HG03378 (cell line): ENCODE data around the gene ENDOV.
A peak's percentile ranks its signal among the peaks of the same experiment; 100 is the strongest.

Experiments used
- ATAC-seq: cut with Tn5 transposase; IDR thresholded peaks from one replicate; pipeline ENCODE4 v1.9.1; 2021; ENCODE audit warnings: mild to moderate bottlenecking, moderate library complexity; ENCODE audit not compliant: unreplicated experiment

ENDOV gene

DNA sequence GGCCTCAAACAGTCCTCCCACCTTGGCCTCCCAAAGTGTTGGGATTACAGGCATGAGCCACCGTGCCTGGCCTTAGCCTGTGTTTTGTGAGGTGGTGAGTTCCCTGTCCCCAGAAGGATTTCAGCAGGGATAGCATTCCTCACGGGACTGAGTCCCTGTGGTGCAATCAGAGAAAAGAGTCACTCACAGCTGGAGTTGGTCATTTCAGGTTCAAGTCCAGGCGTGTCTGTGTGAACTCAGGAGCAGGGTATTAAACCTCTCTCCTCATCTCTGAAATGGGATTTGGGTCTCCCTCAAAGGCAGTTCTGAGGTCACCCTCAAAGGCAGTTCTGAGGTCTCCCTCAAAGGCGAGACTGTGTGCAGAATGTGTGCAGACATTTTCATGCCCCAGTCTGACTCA is 32.8 kb downstream of the ENDOV start:
- no peak for ATAC-seq

DNA sequence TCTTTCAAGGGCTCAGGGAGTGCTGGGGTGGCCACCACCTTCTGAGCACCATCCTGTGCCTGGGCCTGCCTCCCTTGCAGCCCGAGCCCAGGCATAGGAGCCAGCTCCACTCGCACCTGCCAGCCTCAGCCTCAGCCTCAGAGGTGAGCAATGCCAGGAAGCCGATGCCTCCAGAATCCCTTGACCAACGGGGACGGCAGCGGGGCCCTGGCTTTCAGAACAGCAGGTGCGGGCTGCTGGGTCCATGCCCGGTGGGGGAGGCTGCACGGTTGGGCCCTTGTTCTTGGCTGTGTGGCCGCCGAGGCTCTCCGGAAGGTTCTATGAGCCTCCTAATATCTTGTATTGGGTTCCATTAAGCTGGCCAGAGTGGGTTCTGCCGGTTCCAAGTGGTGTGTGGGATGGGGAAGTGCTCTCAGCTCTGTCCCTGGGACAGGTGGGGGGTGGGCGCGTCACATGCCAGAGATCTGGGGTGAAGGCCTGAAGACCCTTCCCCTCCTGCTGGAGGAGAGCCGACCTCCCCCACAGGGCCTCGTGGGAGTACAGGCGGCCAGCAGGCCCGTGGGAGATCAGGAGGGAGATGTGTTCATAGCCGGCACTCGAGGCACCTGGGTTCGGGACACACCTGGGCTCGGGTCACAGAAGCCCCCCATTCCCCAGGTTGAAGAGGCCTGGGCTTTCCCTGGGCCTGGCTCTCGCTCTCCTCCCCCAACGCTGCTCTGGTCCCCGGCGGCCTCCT is 34.4 kb downstream of the ENDOV start:
- ATAC-seq = no peak

DNA sequence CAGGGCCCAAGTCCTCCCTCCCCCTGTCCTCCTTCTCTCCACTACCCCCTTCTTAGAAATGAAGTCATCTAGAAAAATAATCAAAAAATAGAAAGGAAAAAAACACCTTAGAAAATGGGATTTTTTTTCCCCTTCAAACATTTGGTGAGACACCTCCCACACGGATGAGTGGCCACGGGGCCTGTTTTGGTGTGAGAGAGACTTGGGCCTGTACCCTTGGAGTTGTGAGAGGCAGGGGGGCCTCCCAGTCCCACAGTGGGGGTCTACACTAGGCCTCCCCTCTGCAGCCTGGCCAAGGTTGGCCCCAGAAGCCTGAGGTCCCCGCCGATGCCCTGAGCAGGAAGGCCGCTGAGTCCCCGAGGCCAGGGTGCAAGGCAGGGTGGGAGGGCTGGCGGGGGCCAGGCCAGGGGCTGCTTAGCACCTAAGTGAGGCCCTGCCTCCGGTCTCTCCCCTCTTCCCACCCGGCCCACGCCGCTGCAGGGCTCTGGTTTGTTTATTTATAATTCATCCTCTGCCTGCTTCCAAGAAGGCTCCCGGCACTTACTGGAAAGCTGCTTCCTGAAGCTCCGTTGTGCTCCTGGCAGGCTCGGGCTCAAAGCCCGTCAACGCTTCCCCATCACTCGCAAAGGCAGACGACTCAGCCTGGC is 35.1 kb downstream of the ENDOV start:
- no peak for ATAC-seq

DNA sequence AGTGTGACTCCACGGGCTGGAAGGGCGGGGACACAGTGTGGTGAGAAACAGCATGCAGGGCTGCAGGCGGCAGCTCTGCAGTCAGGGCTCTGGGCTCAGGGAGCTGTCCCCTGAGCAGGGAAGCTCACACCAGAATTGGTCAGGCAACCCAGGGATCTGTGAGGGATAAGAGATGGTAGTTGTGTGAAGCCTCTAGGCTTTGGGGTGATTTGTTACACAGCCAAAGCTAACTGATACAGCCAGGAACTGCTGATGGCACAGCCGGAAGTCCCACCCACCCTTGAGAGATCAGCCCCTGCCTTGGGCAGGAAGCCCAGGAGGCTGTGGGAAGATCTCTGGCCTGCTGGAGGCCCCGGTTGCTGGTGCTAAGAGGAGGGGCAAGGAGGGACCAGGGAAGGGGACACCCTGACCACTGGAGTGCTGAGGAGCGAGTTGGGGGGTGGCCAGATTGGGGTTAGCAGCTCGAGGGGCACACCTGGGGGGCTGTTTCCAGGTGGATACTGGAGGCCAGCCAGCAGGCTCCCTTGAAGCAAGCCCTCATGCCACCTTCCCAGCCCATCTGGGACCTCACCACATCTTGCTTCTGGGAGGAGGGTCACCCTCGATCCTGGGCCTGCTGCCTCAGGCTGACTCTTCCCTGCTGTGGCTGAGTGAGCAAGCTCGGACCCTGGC is 36.3 kb downstream of the ENDOV start:
- no peak for ATAC-seq

DNA sequence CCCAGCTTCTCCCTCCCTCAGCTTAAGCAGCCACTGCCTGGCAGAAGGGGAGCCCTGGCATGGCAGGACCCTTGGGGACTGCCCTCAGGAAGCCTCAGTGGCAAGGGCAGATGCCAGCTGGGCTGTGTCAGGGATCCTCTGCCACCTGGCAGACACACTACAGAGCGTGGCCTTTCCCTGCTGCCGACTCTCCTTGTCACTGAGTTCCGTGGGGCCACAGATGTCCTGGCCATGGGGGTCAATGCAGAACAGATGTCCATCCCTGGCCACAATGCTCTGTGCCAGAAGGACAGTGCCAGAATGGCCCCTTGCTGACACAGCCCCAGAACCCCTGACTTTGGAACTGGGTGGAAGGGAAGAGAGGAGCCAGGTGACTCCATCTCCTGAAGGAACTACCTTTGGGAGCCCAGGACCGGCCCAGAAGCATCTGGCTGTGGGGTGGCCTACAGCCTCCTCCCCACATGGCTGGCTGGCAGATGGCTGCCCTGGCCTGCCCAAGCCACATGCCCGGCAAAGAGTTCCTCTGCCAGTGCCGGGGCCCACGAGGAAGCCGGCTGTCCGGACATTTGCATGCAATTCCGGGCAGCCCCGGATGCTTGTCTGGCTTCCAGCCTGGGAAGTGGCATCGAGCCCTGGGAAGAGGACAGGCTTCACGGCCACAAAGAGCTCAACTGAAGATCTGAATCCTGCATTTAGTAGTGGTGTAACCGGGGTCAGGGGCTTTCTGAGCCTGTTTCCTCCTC is 37.4 kb downstream of the ENDOV start:
- no peak for ATAC-seq

DNA sequence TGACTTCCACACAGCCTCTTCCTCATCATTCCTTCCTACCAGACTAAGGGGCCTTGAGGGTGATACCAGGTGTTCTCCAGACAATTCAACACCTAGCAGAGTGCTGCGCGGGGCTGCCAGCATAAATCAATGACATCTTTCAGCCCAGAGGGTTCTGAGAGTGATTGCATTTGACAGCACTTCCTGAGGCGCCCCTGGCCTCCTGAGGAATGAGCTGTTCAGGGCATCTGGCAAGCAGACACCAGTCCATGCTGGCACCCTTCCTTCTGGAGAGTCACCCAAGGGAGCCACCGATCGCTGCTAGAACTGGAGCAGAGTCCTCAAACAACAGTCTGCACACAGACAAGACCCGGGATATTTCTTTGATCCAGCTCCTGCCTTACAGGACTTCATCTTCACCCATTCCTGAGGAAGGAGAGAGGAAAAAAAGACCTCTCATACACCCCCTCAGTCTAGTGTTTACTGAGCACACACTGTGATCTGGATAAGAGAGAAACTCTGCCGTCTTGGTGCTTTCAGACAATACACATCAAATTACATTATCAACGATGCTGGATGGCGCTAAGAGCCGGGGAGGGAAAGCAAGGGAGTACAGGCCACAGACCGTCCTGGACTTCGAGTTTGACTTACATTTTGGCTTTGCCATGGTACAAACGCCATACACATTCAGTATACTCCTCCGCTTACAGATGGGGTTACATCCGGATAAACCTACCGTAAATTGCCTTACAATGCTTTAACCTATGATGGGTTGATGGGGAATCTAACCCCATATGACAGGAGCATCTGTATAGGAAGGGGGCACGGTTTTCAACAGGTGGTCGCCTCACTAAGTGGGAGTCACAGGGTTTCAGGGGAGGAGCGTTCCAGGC is 38.4 kb downstream of the ENDOV start:
- ATAC-seq = no peak

DNA sequence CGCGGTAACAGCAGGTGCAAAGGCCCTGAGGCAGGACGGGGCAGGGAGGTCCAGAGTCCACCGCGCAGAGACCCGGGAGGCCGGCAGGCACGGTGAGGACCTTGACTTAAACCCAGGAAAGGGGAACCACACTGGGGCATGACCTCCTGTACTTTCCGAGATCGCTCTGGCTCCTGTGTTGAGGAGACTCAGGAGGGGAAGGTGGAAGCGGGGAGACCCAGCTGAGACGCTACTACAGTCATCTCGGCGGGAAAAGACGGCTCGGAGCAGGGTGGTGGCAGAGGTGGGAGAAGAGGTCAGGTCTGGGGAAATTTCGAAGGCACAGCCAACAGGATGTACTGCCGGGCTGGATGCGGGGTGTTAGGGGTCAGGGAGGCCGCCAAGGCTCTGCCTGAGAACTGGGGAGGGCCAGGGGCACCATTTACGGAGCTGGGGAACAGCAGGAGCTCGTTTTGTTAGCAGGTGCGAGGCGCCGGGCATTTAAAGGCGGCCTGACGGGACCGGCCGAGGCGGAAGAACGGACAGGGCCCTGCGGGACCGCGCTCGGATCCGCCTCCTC is 39.1 kb downstream of the ENDOV start:
- peak; percentile 18 for ATAC-seq

DNA sequence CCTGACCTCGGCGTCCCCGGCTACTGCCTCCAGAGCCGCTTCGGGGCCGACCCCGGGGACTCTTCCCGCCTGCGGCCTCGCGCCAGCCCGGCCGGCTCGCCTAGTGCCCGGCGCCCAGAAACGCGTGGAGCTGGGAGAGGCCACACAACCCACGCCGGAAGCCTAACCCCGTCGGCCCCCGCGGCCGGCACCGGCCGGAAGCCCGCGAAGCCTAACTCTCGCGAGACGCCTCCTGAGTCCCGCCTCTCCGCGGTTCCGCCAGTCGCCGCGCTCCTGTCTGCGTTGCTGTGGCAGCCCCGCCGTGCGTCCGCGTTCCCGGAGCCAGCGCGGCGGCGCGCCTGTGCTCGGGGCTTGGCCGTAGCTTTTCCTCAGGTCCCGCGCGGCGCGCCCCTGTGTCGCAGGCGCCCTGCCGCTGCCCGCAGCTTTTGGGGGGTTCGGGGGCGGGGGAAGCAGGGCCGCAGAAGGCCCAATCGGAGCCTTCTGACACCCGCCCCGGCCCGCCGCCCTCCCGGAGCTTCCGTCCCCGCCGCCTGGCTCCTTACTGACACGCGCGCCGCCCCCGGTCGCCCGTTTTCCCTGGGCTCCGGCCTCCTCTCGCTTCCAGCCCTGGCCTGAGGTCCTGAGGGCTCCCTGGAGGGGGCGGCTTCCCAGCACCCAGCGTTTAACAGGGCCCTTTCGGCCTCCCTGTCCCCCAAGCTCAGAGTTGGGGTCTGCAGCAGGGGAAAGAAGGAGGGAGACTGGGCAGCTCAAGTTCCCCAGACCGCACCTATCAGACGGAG is 39.8 kb downstream of the ENDOV start:
- peak; percentile 69 for ATAC-seq

DNA sequence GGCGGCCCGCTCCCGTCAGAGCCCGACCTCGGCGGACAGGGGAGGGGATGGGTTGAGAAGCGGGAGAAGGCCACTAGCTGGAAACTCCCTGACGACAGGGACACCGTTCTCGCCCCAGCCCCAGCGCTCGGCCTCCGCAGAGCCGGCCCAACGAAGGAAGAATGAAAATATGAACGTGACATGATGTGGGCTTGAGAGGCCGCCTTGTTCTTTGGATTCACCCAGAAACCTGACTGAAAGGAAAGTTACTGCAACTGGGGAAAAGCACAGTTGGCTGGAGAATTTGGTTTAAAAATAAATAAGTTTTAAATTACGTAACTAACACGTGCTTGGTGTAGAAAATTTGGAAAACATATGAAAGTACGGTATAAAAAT is 40.4 kb downstream of the ENDOV start:
- no peak for ATAC-seq

DNA sequence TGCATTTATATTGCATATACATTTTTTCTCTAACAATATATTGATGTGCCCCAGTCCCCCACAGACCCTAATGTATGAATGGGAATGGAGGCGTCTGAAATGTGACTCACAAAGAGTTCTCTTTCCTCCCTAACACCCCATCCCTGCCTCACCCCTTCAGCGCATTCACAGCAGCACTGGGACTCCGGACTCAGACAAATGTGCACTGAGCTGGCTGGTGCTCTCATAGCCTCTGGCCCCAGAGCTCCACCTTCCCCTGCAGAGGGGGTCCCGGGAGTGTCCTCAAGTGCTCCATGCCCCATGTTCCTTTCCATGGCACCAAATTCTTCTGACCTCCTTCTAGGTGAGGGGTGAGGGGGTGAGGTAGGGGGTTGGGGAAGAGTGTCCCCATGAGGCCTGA is 40.8 kb downstream of the ENDOV start:
- no peak for ATAC-seq

DNA sequence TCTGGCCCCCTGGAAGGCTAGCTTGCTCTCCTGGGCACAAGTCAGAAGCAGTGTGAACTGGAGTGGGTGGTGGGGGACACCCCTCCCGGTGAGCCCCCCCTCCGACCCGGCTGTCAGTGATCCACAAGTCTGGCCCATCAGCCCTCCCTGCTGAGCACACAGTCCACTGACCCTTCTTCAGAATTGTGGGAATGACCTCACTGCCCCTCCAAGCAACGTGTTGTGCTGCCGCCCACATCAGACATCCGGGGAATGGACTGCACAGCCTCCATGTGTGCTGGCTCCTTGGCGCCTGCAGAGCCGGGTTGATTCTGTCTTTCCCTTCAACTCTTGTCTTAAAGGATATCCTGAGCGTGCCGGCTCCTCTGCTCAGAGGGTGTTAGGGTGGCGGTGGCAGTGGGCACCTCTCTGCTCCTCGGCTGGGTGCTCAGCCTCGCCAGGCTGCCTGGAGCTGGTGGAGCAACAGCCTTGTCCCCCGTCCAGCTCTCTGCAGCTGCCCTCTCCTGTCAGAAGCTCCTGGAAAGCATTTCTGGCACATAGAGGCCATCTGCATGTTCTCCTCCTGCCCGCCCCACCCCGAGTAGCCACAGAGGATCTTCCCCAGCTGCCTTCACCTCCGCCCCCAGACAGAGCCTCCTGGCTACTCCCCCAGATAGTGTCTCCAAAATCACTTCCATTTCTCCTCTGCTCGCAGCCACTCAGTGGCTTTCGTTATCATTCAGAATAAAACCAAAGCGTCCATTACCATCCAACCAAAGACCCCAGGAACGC is 41.7 kb downstream of the ENDOV start:
- ATAC-seq = no peak

DNA sequence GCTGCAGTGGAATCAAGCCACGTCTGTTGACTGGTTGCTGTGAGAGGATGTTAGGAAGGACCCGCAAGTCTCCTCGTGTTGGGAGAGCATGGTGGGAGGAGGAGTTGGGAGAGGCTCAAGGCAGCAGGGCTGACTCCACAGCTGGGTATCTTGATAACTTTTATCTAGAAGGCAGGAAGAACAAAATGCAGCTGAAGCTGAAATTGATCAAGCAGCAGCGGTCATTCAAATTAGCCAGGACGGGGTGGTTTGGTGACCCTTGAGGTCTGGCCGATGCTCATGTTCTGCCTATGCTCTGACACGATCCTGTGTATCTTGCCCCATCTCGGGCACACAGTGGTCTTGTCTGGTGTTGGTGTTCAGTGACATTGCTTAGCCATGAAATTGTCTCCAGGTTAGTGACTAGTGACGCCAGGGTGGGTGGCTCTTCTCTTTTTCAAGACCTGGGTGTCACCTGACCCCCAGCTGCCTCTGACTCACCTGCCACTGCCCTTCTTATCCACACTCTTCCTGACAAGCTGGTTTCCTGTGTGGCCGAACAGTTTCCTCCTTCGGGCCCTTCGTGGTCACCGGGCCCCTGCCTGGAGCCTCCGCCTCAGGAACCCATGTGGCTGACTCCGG is 42.4 kb downstream of the ENDOV start:
- no peak for ATAC-seq

DNA sequence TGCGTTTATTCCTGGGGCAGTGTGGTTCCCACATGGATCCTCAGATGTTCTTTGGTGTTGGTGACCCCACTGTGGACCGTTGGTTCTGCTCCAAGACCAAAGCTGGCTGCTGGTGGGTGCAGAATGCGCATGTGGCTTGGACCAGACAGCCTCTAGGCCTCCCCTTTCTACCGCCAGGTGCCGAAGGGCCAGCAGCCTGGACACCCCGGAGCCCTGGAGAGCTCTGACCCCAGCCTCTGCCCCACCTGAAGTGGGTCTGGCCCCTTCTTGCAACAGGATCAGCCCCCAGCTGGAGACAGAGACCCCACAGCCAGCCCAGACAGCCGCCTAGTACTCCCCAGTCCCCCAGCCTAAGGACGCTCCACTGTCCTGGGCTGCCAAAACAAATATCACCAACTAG is 43.0 kb downstream of the ENDOV start:
- ATAC-seq = no peak

DNA sequence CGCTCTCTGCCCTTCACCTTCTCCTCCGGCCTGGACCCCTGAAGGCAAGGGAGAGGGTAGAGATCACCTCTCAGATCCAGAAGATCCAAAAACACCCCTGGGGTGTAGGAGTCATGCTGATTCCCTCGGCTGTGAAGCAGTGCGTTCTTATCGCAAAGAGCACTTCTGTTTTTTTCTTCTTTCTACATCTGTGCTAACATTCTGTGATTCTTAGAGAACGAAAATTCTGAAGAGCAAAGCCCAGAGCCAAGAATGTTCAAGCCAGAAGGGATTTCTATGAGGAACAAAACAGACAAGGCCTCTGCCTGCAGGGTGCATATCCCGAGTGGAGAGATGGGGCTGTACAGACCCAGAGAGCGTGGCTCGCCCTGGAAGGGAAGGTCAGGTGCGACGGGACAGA is 44.3 kb downstream of the ENDOV start:
- no peak for ATAC-seq

DNA sequence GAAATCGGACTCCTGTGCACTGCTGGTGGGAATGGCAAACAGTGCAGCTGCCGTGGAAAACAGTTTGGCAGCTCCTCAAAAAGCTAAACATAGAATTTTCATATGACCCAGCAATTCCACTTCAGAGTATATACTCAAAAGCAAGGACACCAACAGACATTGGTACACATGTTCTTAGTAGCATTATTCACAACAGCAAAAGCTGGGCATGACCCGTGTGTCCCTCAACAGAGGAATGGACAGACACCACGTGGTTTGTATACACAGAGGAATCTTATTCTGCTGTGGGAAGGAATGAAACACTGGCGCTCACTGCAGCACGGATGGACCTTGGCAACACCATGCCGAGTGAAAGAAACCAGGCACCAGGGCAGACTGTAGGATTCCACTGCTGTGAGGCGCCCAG is 45.5 kb downstream of the ENDOV start:
- no peak for ATAC-seq

DNA sequence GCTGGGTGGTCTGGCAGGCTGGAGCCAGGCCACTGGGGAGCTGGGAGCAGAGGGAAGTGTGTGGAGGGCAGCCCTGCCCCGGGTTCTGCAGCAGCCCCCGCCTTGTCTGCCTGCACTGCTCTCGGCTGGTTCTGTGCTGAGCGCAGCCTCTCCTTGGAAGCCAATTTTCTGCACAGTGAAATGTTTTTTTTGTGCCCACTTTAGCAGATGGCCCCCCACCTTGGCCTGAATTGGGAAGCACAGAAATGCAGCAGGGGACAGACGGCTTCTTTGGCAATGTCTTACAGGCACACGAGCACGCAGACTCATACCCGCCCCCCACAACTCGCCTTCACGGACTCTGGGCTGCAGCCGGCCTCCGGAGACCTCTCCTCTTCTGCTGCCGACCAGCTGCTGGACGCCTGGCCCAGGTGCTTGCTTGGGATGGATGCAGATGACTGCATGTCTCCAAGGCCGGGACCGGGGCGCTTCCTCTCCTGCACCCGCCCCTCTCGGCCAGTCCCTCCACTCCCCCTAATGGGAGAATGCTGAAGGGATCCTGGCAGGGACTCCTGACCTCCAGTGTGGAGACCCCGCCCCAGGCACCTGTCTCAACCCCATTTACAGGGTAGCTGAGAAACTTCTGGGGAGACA is 46.7 kb downstream of the ENDOV start:
- ATAC-seq = no peak

DNA sequence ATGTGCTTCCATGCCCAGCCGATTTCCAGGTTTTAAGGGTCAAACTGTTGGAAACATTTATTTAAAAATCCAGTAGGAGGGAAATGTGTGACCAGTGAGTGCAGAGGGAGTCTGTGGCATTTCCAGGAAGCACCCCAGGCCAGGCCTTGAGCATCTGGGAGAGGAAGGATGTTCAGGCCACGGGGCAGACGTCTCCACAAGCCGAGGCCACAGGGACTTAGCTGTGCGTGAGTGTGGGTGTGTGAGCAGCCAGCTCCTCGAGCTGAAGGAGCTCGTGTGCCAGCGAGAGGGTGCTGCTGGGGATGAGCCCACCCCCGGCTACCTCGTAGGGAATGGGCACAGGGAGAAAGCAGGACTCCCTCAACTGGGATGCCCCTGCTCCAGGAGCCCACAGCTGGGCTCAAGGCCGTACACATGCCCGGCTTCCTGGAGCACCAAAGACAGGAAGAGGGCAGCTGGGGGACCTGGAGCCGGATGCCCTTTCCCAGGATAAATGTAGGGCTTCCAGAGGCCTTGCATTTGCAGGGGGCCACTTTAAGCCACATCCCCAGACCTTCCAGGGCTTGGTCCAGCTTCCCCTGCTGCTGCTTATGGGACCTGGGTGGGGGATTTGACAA is 48.9 kb downstream of the ENDOV start:
- no peak for ATAC-seq
